ENCODE data around the gene SLAIN1.

SLAIN1 gene

DNA sequence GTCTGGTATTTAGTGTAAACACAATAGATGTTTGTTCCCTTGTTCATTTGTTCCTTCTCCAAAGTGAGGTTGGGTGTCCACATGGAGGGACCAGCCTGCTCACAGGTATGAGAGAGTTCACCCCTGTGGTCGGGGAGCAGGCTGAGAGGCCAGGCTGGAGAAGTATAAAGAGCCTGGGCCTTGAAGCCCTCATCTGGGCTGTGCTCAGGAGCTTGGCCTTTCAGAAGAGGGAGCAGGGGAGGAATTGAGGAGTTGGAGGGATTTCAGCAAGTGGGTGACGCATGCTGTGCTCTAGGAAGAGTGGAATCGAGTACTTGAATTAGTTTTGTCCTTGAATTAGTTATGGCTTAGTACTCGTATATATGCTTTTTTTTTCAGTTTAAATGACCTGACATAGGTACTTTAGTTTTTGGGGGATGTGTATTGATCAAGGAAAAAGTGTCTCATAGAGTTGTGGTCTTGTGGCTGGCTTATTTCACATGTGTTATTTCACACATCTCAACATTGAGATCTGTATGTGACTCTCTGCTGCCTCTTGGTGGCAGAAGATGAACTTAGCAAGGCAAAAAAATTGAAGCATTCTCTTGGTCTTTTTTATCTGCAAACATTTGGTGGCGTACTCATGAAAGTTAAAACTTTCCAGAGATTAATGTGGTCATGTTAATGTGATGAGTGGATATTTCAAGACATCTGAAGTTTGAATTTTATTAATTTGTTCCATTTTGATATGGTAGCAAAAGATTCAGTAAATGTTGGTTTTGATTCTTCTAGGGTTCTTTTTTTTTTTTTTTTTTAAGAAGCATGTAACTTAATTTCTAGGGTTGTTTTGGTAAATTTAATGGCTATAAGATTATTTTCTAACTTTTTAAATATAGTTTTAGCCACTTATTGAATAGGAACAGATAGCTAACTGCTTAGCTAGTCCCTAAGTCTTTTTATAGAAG lies 54.3 kb downstream of the SLAIN1 start:
- no peak for DNase-seq (ENCODE audit: low read depth)

DNA sequence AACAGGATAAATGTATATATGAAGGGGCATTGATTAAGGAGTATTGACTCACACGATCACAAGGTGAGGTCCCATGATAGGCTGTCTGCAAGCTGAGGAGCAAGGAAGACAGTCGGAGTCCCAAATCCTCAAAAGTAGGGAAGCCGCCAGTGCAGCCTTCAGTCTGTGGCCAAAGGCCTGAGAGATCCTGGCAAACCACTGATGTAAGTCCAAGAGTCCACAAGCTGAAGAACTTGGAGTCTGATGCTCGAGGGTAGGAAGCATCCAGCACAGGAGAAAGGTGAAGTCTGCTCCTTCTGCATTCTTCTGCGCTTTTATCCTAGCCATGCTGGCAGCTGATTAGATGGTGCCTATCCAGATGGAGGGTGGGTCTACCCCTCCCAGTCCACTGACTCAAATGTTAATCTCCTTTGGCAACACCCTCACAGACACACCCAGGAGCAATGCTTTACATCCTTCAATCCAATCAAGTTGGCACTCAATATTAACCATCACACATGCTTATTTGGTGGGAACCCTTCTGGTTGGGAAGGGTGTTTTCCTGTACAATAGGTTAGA lies 55.1 kb downstream of the SLAIN1 start:
- DNase-seq (ENCODE audit: low read depth), result no peak

DNA sequence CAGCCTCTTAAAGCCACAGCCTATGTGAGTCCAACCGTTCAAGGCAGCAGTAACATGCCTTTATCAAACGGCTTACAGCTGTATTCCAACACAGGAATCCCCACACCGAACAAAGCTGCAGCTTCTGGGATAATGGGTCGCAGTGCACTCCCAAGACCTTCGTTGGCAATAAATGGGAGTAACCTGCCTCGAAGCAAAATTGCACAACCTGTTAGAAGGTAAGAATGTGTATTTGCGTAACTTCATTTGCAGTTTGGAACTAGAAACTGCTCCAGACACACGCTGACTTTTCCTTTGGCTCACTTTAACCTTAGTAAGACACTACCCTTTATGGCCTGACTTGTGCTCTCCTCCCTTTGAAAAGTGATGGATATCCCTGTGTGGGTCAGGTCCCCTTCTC lies 63.4 kb downstream of the SLAIN1 start:
- no peak for DNase-seq (ENCODE audit: low read depth)

DNA sequence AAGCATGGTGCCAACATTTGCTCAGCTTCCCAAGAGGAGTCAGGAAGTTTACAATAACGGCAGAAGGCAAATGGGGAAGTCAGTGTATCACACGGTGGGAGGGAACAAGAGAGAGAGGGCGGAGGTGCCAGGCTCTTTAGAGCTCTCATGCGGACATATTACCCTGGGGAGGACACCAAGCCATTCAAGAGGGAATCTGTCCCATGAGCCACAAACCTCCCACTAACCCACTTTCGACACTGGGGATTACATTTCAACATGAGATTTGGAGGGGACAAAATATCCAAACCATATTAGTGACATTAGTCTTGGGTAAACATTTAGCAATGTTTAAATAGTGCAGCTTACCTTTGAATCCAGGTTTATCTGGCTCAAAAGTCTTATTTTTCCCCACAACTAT lies 69.9 kb downstream of the SLAIN1 start:
- no peak for DNase-seq (ENCODE audit: low read depth)

DNA sequence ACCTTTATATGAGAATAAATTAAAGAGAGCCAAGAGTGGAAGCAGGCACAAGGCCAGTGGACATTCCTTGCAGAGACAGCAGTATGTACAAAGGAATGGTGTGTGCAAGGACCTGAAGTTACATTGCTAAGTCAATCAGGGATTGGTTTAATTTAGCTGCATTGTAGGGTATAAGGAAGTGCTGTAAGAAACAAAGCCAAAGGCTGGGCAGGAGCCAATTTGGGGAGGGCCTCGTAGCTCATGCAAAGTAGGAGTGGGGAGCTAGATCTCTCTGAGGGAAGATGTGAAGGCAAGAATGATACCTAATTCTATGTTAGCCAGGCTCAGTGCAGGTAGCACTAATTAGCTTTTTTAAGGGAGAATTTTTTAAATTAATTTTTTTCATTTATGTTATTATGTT lies 76.7 kb downstream of the SLAIN1 start:
- no peak for DNase-seq (ENCODE audit: low read depth)

DNA sequence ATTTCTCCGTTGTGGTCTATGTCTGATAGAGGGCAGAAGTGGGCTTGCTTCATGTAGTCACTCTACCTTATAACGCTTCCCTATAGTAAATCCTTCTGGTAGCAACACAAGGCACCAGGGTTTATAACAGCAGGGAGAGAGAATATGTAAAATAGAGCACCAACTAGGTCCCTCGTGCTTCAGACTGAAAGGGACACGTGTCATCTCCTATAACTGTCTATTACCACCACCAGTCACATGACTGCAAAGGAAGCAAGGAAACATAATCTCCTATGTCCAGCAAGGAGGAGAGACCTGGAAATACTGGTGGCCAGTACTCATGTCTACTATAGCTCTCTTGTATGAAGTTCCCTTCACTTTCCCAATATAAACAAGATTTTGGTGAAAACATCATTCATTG lies 79.2 kb downstream of the SLAIN1 start:
- DNase-seq (ENCODE audit: low read depth), result no peak

DNA sequence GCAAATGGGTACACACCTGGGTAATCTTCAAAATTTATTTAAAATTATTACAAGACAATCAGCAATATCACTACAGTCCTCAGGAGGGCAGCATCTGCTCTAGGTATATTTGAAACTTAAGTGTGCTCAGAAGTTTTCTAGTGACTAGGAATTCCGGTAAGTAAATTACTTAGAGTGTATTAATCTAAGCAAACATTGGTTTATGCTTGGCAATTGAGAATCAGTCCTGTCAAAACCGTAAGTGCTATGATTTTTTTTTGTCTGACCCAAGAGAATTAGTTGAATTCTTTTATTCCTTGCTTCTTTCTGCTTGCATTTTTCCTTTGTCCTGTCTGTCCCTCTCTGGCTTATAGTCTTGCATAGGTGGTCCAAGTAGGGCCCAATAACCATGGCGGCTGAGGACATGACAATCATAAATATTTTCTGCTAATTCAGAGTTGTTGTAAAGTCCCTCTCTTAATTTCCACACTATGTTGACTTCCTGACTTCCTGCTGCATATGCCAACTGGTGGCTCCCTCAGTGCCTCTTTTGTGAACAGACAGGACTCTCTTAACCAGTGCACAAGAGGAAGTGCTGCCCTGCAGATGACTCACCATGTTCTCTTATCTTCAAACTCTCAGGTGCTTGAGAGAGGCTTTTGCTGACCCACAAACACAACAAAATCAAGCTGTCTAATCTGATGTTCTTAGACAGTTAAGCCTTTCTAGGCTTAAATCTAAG lies 82.2 kb downstream of the SLAIN1 start:
- no peak for DNase-seq (ENCODE audit: low read depth)

DNA sequence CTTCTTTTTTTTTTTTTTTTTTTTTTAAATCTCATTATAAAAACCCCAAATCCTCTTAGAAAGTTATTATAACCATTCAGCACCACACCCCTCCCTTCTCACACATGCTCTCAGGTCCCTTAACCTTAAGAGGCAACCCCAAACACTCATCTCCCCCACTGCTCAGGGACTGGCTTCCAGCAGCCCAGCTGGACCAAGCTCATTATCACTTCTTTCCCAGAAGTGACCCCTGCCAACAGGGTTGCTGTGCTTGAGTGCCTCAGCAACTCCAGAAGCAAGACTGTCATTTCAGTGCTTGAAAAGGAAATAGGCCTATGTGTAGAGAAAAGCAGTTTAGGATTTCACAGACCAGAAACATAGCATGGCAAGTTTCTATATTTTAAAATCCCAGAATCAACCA lies 84.3 kb downstream of the SLAIN1 start:
- no peak for DNase-seq (ENCODE audit: low read depth)

DNA sequence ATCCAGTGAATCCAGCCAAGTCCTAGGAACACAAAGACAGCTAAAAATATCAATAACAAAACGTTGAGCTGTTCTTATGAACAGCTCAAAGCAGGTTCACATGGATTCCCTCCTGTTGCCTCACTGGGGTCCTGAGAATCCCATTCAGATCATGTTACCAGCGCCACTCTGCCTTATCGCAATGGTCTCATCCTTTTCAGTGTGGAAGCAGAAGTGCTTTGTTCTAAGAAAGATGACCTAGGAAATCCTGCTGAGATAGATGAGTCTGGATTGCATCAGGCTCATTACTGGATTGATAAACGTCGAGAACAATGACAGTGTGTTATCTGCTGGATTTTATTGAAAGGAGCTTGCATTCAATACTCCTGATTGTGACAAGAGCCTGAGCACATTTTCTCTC lies 87.0 kb downstream of the SLAIN1 start:
- no peak for DNase-seq (ENCODE audit: low read depth)

DNA sequence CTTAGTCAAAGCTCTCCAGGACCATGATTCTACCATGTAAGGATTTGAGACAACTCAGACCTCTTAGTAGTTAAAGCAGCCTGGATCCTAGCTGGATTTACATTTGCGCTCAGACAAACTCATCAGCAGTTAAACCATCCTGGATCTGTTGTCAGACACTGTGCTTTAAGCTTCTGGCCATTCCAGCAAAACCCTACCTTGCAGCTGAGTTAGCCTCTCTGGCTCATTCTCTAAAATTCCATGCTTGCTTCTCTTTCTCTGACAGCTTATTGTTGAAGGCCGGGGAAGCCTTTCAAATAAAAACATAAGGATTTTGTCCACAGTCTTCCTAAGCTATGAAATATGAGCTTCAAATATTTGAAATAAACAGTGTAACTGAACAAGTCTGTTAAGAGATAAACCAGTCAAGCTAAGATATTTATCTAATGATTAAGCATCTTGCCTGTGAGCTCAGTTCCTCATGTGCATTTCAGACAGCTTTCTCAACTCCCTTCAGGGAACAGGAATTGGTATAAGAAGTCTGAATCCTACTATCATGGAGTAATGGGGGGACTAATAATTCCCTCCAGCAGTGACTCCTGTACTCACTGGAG lies 89.3 kb downstream of the SLAIN1 start:
- no peak for DNase-seq (ENCODE audit: low read depth)

DNA sequence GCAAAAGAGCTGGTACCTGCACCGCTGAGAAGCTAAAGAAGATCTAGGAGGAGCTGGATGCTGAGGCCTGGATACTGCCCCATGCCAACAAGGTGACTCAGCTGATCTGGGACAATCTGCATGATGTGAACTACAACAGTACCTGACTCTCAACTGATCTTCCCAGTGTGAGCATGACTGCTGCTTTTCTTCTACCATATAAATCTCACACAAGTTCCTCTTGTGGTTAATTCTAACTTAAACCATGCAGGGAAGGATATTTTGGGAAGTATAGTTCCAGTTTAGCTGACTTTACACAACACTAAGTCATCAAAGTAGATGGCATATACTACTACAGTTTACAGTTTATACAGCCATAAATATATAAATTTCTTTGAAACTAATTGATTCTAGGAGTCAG lies 91.9 kb downstream of the SLAIN1 start:
- no peak for DNase-seq (ENCODE audit: low read depth)

DNA sequence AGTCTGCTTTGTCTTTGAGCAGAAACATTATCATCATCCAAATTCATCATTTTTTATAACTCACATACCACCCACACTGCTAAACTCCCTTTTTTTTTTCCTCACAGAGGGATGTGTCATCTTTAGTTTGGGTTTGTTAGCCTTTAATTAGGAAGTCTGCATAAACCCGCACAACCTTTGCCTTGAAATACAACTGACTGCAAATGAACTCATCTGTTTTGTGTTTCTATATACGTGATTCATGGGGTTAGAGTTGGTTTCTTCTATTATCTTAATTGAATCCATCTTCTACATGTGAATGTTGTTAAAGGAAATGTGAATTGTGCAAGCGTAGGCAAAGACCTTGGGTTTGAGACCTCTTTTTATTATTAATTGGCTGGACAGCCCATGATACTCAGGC lies 102.7 kb downstream of the SLAIN1 start:
- DNase-seq (ENCODE audit: low read depth), result no peak

DNA sequence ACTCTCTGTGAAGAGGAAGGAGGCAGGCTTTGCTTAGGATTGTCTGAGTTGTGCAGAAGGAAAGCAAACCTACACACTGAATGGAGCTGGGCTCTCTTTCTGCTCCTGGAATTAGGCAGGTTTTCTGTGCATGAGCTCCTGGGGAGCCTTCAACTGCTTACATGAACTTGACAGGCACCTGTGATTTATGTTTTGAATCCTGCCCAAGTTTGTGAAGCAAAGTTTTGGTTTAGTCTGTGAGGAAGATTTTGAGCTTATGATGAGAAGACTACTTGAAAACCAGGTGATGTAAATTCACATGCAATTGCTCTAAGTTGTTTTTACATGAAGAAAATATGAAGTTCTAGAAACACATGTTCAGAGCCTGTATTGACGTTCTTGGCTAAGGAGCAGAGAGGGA lies 109.0 kb downstream of the SLAIN1 start:
- no peak for DNase-seq (ENCODE audit: low read depth)

DNA sequence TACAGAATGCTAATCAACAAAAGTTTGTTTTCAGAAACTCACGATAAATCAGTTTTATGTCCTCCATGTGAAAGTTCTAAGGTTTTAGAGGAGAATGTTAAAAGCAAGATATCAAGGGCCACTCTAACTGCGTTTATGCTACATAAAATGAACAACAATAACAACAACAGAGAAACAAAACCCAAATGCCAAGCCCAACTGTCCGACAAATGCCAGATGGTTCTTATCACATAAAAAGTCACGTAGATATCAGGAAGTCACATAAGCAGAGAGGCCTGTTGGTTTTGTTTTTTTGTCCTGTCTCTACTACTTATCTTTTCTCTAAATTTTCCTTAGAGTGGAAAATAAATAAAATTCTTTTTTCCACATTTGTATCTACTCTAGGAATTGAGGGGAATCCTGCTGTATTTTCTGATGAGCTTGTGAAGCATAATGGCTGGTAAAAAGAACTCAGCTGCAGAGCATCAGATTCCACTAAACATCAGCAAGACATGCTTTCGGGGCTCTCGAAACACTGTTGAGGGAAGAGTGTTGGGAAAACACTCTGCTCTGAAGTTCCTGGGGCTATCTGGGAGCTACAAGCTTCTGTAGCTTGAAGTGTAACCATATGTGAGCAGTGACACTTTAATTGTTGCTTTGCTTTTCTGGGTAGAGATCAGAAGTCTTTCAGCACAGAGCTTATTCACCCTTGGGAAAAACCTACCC lies 110.1 kb downstream of the SLAIN1 start:
- DNase-seq (ENCODE audit: low read depth), result no peak

DNA sequence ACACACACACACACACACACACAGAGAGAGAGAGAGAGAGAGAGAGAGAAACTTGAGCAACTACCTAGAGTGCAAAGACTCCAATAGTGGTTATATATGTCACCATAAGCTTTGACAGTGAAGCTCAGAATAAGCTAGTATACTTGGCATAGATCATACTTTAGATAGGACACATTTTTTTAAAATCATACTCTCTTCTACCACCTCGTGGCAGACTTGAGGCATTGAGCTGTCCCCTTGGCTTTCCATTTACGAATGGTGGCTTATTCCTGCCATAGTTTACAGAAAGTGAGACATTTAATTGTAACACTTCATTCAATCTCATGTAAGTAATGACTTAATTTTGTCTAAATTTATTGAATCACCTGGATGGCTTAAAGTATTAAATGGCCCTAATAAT lies 112.9 kb downstream of the SLAIN1 start:
- no peak for DNase-seq (ENCODE audit: low read depth)

DNA sequence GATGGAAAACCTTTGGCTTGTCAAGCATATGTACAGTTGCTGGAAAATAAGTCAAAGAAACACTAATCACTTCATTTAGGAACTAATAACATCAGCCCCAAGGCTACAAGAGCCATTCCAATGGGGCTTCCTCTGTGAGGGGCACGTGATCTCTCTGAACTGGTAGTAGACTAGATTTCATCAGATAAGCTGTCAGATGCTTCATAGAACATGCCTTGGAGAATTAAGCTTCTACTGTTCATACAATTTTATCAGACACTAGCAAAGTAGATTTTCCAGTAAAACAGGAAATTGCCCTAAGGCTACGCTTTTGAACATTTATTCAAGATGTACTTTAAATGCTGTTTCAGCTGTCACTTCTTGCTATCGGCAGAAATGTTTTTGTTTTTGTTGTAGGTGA lies 113.4 kb downstream of the SLAIN1 start:
- no peak for DNase-seq (ENCODE audit: low read depth)

DNA sequence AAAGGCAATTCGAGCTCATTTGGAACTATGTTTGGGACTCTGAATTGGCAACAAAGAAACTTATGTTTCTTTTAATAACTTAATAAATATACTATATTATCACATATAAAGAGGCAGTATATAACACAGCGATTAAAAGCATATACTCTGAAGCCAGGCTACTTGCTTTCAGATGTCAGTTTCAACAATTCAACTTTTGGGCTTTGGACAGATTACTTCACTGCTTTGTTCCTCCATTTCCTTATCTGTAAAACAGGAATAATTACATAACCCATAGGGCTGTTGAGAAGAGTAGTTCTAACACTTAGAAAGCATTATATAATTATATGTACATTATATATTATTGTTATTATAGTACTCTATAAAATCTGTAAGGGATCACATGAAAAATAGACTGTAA lies 113.9 kb downstream of the SLAIN1 start:
- DNase-seq (ENCODE audit: low read depth), result no peak

DNA sequence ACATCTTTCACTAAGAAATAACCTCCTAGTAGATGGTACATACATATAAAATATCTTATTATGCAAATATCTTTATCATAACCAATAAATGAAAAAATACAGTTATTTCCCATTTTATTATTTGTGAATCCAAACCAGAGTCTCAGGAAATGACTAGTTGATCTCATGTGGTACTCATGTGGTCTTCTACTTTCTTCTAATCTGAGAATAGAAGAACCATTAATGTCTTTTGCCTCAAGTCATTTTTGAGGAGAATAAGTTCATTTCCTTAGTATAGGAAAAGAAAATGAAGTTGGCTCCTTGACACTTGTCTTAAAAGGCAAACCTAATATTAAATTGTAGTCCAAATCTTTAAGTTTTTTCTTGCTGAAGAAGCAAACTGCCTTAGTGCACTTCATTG lies 114.5 kb downstream of the SLAIN1 start:
- DNase-seq (ENCODE audit: low read depth), result no peak
